Embryonic facial prominence (tissue), 1 donor: ENCODE measurements around the gene DOC2A.

ENCODE experiments used
- DNase-seq: peaks from one replicate; pipeline ENCODE4 v3.0.0-alpha.2; 2016; ENCODE audit errors: extremely low spot score

The DOC2A gene

DNA sequence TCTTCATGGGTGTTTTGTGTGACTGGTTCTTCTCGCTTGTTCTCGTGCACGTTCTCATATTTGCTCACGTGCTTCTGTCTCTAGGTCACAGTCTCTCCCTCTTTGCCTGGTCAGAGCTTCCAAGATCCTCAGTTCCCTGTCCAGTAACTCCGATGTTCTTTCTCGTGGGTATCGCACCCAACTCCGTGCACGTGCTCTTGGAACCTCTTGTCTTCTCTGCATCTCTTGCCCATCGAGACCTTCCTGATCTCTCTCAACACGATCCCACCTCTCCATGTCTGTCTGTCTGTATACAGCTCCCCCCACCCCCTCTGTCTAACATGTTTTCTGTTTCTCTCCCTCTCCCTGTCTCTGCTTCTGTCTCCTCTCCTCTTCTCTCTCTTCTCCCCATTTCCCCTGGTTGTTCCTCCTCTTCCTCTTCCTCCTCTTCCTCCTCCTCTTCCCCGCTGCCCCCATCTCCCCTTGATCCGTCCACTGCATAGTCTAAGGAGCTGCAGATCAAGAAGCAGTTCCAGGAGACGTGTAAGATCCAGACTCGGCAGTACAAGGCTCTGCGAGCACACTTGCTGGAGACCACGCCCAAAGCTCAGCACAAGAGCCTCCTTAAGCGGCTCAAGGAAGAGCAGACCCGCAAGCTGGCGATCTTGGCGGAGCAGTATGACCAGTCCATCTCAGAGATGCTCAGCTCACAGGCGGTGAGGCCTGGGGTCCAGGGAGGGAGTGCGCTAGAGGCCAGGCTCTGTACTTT lies 21.5 kb downstream of the DOC2A start:
- no peak for DNase-seq

DNA sequence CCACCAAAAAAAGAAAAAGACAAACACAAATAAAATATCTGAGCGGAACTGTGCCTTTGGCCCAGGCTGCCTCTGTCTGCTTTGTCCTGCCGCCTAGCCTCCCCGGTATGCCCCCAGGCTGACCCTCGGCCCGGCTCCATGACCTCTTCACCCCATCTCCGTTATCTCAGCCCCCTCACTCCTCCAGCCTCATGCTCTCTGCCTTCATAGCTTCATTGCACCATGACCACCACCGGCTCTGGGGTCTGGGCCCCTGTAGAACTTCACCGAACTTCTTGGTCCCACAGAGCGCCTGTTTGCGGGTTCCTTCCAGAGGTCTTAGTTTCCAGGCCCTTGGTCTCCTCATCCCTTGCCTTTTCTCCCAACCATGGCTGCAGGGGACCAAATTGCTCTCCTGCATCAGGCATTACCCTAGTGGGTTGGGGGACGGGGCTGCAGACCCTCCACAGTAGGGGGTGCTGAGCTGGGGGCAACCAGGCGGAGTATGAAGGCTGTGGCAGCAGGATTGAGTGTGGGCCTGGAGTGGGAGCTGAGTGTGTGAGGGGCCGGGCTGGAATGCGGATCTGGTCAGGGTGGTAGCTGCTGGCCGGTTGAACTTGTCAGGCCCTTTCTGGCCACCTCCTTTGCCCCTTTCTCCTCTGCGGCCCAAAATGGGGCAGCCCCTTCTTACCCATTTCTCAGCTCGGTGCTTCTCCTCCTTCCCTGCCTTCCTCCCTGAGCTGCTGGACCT lies 22.3 kb downstream of the DOC2A start:
- no peak for DNase-seq

DNA sequence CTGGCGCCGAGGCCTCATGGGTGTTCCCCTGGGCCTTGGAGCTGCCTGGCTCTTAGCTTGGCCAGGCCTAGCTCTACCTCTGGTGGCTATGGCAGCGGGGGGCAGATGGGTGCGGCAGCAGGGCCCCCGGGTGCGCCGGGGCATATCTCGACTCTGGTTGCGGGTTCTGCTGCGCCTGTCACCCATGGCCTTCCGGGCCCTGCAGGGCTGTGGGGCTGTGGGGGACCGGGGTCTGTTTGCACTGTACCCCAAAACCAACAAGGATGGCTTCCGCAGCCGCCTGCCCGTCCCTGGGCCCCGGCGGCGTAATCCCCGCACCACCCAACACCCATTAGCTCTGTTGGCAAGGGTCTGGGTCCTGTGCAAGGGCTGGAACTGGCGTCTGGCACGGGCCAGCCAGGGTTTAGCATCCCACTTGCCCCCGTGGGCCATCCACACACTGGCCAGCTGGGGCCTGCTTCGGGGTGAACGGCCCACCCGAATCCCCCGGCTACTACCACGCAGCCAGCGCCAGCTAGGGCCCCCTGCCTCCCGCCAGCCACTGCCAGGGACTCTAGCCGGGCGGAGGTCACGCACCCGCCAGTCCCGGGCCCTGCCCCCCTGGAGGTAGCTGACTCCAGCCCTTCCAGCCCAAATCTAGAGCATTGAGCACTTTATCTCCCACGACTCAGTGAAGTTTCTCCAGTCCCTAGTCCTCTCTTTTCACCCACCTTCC lies 23.3 kb downstream of the DOC2A start:
- no peak for DNase-seq

DNA sequence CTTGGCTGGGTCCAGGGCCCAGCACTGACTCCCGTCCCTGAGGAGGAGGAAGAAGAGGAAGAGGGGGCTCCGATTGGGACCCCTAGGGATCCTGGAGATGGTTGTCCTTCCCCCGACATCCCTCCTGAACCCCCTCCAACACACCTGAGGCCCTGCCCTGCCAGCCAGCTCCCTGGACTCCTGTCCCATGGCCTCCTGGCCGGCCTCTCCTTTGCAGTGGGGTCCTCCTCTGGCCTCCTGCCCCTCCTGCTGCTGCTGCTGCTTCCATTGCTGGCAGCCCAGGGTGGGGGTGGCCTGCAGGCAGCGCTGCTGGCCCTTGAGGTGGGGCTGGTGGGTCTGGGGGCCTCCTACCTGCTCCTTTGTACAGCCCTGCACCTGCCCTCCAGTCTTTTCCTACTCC lies 23.9 kb downstream of the DOC2A start:
- DNase-seq = no peak

DNA sequence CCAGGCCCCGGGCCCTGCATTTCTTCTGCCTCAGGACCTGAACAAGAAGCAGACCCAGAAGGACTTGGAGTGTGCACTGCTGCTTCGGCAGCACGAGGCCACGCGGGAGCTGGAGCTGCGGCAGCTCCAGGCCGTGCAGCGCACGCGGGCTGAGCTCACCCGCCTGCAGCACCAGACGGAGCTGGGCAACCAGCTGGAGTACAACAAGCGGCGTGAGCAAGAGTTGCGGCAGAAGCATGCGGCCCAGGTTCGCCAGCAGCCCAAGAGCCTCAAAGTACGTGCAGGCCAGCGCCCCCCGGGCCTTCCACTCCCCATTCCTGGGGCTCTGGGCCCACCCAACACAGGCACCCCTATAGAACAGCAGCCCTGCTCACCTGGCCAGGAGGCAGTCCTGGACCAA lies 24.6 kb downstream of the DOC2A start:
- no peak for DNase-seq

DNA sequence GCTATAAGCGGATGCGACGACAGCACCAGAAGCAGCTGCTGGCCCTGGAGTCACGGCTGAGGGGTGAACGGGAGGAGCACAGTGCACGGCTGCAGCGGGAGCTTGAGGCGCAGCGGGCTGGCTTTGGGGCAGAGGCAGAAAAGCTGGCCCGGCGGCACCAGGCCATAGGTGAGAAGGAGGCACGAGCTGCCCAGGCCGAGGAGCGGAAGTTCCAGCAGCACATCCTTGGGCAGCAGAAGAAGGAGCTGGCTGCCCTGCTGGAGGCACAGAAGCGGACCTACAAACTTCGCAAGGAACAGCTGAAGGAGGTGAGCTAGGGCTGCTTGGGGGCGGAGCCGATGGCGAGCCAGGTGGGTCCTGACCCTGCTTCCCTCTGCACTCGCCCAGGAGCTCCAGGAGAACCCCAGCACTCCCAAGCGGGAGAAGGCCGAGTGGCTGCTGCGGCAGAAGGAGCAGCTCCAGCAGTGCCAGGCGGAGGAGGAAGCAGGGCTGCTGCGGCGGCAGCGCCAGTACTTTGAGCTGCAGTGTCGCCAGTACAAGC lies 25.5 kb downstream of the DOC2A start:
- no peak for DNase-seq

DNA sequence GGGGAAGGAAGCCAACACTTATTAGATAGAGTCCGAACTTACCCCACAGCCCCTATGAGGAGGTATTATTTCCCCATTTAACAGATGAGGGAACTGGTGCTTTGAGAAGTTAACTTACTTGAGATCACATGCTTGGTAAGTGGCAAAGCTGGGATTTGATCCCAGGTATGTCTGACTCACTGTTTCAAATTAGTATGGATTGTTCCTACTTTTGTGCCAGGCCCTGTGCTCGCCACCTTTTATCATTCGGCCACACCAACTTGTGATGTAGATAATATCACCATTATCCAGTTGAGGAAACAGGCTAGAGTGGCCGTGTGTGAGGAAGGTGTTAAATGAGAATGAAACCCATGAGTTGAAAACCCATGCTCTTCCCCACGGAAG lies 26.1 kb downstream of the DOC2A start:
- no peak for DNase-seq

DNA sequence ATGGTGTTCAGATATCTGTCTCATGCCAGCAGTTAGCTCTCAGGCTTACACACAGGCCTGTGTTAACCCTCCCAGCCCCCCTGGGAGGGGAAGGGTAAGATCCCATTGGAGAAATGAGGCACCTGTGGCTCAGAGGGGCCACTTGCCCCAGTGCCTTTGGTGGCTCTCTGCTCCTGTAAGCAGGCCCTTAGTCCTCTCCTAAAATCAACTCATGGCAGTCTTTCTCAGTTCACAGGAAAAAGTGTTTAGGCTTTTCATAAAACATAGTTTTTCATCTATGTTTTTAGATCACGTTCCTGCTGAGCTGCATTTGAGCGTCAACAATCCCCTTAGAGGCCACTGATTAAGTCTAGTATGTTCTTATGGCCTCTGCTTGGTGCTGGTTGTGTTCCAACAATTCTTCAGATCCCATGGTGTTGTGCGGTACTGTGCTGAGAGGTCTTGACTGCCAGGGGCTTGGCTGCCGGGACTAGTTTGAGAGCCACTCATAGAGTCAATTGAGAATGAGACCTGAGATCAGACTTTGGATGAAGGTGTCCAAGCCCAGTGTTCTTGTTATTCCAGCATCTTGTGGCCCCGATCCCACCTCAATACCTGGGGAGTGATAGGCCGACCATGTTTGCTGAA lies 26.6 kb downstream of the DOC2A start:
- no peak for DNase-seq

DNA sequence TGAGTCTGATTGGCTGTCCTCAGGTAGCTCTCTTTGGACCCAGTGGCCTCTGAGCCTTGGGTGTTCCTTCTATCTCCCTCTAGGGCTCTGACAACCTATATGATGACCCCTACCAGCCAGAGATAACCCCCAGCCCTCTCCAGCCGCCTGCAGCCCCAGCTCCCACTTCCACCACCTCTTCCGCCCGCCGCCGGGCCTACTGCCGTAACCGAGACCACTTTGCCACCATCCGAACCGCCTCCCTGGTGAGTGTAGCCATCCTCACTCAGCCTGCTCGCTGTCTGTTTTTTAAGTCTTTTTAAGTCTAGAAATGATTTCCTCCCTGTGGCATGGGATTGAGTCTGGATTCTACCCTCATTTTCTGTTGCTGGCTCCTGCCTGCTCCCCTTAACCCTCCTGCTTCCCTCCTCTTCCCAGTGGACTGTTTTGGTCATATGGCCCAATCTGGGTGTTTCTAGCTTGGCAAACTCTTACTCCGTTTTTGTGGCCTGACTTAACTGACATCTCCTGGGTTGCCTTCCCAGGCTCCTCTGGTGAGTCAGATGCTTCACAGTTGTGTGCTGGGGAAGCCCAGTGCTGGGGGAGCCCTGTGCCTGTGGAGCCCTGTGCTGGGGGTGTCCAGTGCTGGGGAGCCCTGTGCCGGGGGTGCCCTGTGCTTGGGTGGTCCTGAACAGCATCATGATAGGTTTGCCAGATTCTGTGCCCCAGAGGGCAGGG lies 27.2 kb downstream of the DOC2A start:
- no peak for DNase-seq

DNA sequence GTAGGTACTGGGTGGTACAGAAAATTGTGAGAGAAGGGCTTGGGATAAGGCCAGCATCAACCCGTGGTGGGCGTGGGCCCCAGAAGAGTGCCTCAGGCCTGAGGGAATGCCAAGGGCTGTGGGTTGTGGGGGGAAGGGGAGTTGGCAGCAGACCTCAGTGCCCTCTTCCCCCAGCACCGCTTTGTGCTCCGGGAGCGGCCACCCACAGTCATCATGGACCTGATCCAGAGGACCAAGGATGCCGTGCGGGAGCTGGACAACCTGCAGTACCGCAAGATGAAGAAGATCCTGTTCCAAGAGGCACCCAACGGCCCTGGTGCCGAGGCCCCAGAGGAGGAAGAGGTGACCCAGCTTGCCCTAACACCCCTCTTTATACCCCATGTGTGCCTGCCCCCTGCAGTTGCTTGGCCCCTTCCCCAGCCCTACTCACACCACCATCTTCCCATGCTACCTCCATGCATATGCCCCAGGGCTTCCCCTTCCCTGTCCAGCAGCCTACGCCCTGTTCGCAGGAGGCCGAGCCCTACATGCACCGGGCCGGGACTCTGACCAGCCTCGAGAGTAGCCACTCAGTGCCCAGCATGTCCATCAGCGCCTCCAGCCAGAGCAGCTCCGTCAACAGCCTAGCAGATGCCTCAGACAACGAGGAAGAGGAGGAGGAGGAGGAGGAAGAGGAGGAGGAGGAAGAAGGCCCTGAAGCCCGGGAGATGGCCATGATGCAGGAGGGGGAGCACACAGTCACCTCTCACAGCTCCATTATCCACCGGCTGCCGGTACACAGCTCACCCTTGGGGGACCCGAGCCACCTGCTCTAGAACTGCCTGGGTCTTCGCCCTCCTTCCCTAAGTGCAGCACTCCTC lies 28.0 kb downstream of the DOC2A start:
- DNase-seq = no peak

DNA sequence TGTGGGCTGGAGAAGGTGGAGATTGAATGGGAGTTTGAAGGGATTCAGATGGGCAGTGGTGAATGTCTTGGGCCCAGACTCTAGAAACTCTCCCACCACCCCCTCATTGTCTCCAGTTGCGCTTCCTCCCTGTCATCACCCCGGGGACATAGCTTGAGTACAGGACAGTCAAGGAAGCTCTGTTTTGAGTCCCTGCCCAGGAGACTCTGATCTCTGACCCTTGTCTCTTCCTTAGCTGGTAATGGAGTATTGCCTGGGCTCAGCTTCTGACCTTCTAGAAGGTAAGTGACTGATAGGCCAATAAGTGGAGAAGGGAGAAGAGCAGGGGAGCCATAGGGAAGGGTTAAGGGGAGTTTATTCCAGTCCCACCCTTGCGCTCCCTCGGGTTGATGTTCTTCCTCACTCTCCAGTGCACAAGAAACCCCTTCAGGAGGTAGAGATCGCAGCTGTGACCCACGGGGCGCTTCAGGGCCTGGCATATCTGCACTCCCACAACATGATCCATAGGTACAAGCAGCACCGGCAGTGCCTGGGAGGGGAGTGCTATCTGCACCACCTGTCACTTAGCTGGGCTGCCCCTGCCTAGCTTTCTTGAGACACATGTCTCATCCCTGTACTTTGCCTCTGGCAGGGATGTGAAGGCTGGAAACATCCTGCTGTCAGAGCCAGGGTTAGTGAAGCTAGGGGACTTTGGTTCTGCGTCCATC lies 32.1 kb downstream of the DOC2A start:
- DNase-seq = no peak

DNA sequence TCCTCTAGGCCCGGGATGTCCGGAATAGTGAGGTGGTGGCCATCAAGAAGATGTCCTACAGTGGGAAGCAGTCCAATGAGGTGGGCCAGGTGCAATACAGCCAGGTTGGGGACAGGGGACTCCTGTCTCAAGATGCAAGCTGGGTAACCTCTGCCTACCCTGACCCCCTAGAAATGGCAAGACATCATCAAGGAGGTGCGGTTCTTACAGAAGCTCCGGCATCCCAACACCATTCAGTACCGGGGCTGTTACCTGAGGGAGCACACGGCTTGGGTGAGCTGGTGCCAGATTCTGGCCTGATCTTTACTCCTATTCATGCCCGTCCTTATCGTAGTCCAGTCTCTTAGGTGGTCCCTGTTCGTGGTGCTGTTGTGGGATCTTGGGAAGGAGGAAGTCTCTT lies 32.7 kb downstream of the DOC2A start:
- DNase-seq = no peak

DNA sequence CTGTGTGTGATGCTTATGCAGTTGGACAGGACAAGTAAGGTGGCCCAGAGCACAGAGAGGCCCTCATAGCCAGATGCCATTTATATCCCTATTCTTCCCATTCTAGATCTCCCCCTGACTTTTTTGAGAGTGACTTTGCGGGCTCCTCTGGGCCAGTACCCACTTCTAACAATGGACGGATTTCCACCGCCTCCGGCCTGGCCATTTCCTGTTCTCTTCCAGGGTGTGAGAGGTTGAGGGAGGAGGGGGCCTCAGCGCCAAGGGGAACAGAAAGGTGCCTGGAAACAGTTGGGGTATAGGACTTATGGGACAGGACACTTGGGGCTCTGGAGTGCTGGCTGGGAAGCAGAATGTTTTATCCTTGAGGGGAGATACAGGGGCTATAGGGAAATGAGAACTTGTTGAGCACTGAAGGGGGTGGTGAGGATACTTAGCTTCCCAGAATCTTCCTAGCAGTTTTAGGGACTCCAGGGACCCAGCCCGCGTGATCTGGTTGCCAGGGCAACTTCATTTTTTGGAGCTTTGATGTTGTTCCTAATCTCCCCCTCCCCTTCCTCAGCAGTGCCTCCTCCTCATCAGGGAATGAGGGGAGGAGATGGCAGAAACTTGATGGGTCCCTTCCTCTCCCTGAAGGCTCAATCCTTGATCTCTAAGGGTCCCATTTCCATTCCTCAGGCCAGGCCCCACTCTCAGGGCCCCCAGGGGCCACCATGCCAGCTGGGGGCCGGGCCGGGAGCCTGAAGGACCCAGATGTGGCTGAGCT lies 33.6 kb downstream of the DOC2A start:
- no peak for DNase-seq

DNA sequence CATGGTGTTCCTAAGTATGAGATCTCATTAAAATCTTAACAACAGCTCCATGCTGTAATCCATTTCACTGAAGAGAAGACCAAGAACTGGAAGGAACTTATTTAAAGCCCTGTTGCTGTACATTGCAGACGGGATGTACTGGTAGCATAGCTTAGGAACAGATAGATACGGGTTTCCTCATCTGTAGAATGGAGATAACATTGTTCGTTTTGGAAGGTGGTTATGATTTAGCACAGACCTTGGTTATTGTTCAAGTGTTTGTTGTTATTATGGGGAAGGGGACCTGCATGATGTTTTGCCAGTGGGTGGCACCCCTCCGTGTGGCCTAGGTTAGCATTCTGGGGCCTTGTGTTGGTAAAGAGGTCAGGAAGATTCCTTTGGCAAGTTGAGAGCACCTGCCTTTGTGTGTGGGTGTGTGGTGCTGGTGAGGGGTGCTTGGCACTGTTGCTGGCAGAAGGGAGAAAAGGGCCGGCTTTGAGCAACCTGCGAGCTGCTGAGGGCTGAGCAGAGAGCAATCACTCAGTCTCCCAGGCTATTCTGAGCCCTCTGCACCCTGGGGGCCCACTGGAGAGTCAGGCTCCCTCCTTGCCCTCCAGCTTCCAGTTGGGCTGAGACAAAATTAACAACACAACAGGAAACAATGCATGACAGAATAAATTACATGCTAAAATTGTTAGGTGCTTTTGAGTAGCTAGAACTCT lies 34.9 kb downstream of the DOC2A start:
- no peak for DNase-seq

DNA sequence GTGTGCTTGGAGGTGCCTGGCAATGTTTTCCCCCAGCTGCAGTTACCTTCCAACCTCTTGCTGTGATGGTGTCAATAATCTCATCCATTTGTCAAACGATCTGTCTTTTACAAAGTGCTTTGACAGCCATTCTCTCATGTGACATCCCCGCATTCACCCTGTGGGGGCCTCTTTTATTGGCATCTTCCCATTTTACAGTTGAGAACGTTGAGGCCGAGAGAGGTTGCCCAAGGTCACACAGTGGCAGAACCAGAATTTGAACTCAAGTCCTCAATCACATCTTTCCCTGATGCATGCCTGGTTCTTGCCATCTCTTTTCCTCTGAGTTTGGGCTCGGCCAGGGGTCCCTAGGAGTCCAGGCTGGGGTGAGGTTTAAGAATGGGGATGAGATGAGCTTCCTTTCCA lies 35.7 kb downstream of the DOC2A start:
- no peak for DNase-seq

DNA sequence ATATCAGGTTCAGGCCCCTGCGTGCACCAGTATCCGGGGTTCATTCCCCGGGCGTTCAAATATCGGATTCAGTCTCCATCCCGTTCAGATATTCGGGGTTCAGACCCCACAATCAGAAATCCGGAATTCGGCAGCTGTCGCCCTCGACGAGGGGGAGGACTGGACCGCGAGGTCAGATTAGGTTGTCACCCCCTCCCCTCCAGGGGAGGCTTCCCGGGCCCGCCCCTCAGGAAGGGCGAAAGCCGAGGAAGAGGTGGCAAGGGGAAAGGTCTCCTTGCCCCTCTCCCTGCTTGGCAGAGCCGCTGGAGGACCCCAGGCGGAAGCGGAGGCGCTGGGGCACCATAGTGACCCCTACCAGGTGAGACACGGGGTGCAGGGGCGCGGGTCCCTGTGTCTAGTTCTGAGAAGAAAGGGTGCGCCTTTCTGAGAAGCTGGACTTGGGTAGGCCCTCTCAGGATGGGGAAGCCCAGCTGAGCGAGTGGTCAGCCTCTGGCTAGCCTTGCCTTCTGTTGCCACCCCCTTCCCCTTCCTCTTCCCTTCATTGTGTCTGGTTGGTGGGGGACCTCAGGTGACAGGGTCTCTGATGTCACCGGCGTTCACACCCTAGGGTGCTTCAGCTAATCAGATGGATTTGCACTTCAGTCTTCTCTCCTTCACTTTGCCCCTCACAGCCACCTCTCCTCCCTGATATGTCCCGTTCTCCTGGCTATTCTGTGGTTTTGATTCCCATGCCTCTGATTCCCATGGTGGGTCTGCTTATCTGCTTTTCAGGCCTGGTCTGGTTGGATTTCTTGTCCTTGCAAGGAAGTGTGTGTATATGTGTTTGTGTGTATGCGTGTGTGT lies 36.3 kb downstream of the DOC2A start:
- DNase-seq = no peak

DNA sequence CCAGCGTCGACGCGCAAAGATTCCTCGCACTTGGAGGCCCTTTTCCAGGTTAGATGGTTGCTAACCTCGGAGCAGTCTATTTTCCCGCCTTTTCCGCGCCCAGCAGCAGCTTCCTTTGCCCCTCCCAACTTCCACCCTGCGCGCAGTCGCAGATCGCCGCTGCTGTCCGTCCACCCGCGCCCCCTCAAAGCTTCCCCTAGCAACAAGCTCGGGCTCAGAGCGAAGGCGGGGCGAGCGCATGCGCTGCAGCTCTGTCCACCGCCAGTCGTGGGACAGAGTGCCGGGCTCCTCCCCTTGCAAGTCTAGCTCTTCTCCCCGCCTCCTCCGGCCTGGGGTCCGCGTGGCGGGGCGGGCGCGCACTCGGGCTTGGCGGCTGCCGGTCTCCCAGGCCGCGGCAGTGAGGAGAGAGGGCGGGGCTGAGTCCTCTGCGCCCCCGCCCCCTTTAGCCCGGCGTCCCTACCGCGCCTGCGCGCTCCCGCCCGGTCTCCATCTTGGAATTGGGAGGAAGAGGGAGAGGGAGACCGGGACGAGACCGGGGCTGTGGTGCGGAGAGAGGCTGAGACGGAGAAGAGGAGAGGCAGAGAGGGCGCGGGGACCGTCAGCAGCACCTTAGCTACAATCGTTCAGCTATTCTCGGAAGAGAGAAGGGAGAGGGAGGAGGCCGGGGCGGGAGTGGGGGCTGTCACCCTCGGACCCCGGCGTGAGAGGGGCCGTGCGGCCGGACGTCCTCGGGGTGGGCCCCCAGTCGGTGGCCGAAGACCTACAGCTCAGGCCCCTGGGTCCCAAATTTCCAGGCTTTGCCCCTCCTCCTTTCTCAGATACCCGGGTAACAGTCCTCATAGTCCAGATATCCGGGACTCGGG lies 37.2 kb downstream of the DOC2A start, which contains the start of gene TAOK2:
Gene TAOK2, plus strand, starts transcription at position 485 of the 863 bp plus-strand sequence. CDS start 3,905 bp downstream, outside the sequence.
- peak; percentile 97 for DNase-seq
